ENCODE results near the gene CTIF. TPM values are rescaled to one million over a fixed set of nuclear protein-coding genes. Genes with fewer than 3 reads are reported as not detected.

Gene CTIF
- polyA plus RNA-seq, 3 donors: 0.38 to 8.7 (median 1.2) TPM

DNA sequence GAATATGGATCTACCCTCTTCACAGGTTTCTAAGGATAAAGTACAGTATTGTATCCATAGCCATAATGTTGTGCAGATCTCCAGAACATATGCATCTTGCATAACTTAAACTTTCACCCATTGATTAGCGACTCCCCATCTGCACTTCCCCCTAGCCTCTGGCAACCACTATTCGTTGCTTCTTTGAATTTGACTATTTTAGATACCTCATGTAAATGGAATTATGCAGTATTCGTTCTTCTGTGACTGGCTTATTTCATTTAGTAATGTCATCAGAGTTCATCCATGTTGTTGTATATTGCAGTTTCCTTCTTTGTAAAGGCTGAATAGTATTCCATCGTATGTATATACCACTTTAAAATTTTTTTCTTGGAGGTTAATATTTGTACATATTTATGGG lies 283.0 kb downstream of the CTIF start:
- Histone ChIP-seq H3K36me3 (replicated peaks in 1 of 2; ENCODE audit: control insufficient read depth in 1 of 2, insufficient read depth in 2 of 2, low read length in 2 of 2) (peaks cover 9 to 32% of the 10 kb centered on the region in 2 donors), H3K79me2 (ENCODE audit: insufficient read depth, low read length) (no peaks in the 10 kb centered on the region), H3K4me3 (replicated peaks in 1 of 3; ENCODE audit: low read depth in 2 of 3, low read length in 3 of 3) (no peak overlapping the region), H3K4me1 (ENCODE audit: control insufficient read depth in 1 of 2, insufficient read depth in 2 of 2, low read length in 2 of 2) (no peaks in the 10 kb centered on the region), H3K27ac (ENCODE audit: low read depth in 1 of 2, low read length in 2 of 2) (no peak overlapping the region), H3K9ac (ENCODE audit: insufficient read depth, low read length, poor library complexity, severe bottlenecking) (no peak overlapping the region), H3K27me3 (ENCODE audit: control insufficient read depth in 2 of 2, insufficient read depth in 2 of 2, low read length in 2 of 2) (no peaks in the 10 kb centered on the region), H4K20me1 (ENCODE audit: insufficient read depth, low read length) (no peaks in the 10 kb centered on the region), H3K9me3 (replicated peaks in 1 of 2; ENCODE audit: control insufficient read depth in 1 of 2, insufficient read depth in 1 of 2, low read length in 2 of 2) (no peaks in the 10 kb centered on the region), H2AFZ (ENCODE audit: insufficient read depth, low read depth, low read length, poor library complexity, severe bottlenecking) (no peak overlapping the region), H3K4me2 (replicated peaks; ENCODE audit: extremely low read depth, low read length, poor library complexity, severe bottlenecking) (no peak overlapping the region)
- WGBS (ENCODE audit: insufficient coverage): no CpG with 5 or more reads among the region's 4 CpGs
- H3K4me3 Mint-ChIP-seq: no peak overlapping the region
- H3K4me1 Mint-ChIP-seq: peaks cover 6% of the 10 kb centered on the region
- DNase-seq: no peak
- H3K27ac Mint-ChIP-seq: no peak overlapping the region
- H3K36me3 Mint-ChIP-seq: peaks cover 52 to 59% of the 10 kb centered on the region in 2 donors
- TF ChIP-seq, protein P1, sequence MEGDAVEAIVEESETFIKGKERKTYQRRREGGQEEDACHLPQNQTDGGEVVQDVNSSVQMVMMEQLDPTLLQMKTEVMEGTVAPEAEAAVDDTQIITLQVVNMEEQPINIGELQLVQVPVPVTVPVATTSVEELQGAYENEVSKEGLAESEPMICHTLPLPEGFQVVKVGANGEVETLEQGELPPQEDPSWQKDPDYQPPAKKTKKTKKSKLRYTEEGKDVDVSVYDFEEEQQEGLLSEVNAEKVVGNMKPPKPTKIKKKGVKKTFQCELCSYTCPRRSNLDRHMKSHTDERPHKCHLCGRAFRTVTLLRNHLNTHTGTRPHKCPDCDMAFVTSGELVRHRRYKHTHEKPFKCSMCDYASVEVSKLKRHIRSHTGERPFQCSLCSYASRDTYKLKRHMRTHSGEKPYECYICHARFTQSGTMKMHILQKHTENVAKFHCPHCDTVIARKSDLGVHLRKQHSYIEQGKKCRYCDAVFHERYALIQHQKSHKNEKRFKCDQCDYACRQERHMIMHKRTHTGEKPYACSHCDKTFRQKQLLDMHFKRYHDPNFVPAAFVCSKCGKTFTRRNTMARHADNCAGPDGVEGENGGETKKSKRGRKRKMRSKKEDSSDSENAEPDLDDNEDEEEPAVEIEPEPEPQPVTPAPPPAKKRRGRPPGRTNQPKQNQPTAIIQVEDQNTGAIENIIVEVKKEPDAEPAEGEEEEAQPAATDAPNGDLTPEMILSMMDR (IDR thresholded peaks at IDR 0.05): no peak
- peaks cover 4 to 8% (median 5%) of the 10 kb centered on the region in 7 donors for H3K9me3 Mint-ChIP-seq
- H3K27me3 Mint-ChIP-seq (ENCODE audit: low read depth in 3 of 3): peaks cover 0 to 6% (median 5%) of the 10 kb centered on the region in 3 donors
- intact Hi-C loops (cut with micrococcal nuclease): no loop called here

DNA sequence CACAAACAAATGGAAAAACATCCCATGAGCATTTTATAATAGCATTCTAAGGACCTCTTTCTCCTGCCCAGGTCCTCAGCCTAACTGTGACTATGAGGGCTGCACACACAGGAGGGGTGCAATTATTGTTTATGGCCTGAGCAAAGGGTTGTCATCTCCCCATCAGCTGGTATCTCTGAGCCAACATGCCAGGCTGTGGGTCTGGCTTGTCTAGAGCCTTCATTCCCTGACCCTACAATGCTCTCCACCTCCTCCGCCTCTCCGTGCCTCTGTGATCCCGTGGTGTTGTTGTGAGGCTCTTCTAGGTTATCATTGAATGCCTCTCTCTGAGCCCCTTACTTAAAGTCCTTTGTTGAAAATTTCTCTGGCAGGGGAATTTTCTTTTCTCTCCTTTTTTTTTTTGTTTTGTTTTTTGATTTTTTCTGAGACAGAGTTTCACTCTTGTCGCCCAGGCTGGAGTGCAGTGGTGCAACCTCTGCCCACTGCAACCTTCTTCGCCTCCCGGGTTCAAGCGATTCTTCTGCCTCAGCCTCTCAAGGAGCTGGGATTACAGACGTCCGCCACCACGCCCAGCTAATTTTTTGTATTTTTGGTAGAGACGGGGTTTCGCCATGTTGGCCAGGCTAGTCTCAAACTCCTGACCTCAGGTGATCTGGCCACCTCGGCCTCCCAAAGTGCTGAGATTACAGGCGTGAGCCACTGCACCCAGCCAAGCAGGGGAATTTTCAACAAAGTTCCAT lies 285.6 kb downstream of the CTIF start:
- H3K4me3 ChIP-seq (replicated peaks in 1 of 3; ENCODE audit: low read depth in 2 of 3, low read length in 3 of 3): no peak overlapping the region
- Mint-ChIP-seq H3K9me3 (peaks cover 4 to 8% (median 5%) of the 10 kb centered on the region in 7 donors), H3K4me1 (peaks cover 18% of the 10 kb centered on the region), H3K27me3 (ENCODE audit: low read depth in 3 of 3) (peaks cover 2 to 6% (median 5%) of the 10 kb centered on the region in 3 donors), H3K27ac (no peak overlapping the region), H3K36me3 (peaks cover 36 to 50% of the 10 kb centered on the region in 2 donors), H3K4me3 (peak overlapping the region in 1 of 2 donors; percentile 14)
- H3K27me3 ChIP-seq (ENCODE audit: control insufficient read depth in 2 of 2, insufficient read depth in 2 of 2, low read length in 2 of 2): no peaks in the 10 kb centered on the region
- no peak for DNase-seq
- peaks cover 2 to 9% of the 10 kb centered on the region in 2 donors for H3K36me3 ChIP-seq (replicated peaks in 1 of 2; ENCODE audit: control insufficient read depth in 1 of 2, insufficient read depth in 2 of 2, low read length in 2 of 2)
- H3K4me2 ChIP-seq (replicated peaks; ENCODE audit: extremely low read depth, low read length, poor library complexity, severe bottlenecking): no peak overlapping the region
- WGBS (ENCODE audit: insufficient coverage): 96% methylated on average over 8 of the region's 14 CpGs
- H4K20me1 ChIP-seq (ENCODE audit: insufficient read depth, low read length): no peaks in the 10 kb centered on the region
- no peak overlapping the region for H3K9ac ChIP-seq (ENCODE audit: insufficient read depth, low read length, poor library complexity, severe bottlenecking)
- TF ChIP-seq, protein P1 (IDR thresholded peaks at IDR 0.05): no peak
- intact Hi-C loops (cut with micrococcal nuclease): no loop called here
- no peaks in the 10 kb centered on the region for H3K79me2 ChIP-seq (ENCODE audit: insufficient read depth, low read length)
- H3K4me1 ChIP-seq (ENCODE audit: control insufficient read depth in 1 of 2, insufficient read depth in 2 of 2, low read length in 2 of 2): no peaks in the 10 kb centered on the region
- H3K27ac ChIP-seq (ENCODE audit: low read depth in 1 of 2, low read length in 2 of 2): no peak overlapping the region
- no peaks in the 10 kb centered on the region for H3K9me3 ChIP-seq (replicated peaks in 1 of 2; ENCODE audit: control insufficient read depth in 1 of 2, insufficient read depth in 1 of 2, low read length in 2 of 2)
- no peak overlapping the region for H2AFZ ChIP-seq (ENCODE audit: insufficient read depth, low read depth, low read length, poor library complexity, severe bottlenecking)
